Activated naive CD8-positive, alpha-beta T cell treated with anti-CD3 and anti-CD28 coated beads, Interleukin-2, amount 50 U/mL, for 16 hours (primary cell): ENCODE data around the gene IL11RA.

Experiments
- DNase-seq: peaks from one replicate; pipeline ENCODE4 v3.0.0-alpha.2; 2020; ENCODE audit warnings: low read depth, low spot score

Gene IL11RA

DNA sequence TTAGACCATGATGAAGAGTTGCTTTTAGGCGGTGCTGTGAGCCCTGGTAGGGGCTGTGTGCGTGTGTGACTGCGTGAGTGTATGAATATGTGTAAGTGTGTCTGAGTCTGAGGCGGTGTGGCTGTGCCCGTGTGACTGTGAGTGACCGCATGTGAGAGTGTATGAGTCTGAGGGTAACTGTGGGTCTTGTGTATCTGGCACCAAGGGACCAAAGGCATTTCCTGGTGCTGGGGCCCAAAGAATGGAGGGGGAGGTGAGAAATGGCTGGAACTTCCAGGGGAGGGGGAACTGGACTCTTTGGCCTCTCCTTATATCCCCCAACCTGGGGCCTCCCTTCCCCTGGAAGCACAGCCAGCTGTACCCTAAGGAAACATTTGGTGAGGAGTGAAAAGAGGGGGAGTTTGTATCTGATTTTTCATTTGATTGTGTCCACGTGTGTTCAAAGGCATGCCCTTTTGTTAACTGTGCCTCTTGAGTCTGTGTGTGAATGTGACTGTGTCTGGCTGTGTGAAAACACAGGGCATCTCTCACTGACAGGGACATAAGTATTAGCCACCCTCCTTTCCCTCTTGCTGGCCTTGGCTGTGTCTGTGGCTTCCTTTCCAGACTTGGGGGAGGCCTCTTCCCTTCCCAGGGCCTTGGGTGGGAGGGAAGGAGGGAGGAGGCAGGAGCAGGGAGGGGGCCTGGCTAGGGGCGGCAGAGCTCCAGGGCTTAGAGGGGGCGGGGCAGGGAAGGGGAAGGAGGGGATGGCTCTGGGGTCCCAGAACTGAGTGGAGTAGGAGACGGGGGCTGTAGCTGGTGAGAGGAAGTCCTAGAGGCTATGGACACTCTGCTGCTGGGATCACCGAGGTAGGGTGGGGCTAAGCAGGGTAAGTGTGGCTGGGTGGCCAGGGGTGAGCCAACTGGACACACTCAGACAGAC, 1.4 kb downstream of the IL11RA start:
- no peak for DNase-seq

DNA sequence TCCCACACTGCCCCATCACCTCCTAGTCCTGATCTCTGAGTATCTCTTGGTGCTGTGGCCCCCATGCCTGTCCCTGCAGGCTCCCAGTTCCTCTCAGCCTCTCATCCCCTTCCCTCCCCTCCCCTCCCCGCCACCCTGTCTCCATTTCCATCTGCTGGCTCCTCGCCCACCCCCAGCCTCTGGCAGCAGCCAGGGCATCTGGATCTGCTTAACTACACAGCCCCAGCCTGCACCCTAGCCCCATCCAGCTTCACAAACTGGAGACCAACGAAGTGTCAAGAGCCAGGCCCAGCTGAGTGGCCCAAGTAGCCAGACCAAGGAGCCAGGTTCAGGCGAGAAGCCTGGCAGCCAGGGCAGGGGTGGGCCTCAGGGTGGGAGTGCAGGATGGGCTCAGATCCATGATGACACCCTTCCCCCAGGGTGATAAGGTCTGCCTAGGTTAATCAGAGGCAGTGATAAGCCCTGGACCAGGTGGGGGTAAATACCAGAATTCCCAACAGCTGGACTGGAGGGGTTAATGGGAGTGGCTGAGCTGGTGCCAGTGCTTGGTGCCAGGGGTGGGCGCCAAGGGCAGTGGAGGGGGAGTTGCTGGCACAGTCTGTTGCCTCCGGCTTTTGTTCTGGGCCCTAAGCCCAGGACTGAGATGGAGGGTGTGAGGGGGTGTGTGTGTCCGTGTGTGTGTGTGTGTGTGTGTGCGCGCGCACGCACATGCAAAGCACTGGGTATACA, 2.5 kb downstream of the IL11RA start:
- DNase-seq, result no peak

DNA sequence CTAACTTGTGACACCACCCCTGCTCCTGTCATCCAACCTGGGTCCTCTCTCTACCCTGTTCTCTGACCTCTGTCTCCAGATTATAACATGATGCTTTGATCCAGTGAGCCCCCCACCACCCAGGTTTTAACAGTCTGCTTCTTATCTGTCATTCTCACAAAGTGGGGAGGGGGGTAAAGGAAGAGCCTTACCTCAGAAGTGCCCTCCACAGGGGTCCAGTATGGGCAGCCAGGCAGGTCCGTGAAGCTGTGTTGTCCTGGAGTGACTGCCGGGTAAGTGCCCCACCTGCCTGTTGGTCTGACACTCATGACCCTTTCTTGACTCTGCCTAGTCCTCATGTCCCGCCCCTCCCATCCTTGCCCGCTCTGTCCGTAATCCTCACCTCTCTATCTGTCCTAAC, 3.4 kb downstream of the IL11RA start:
- DNase-seq, result no peak

DNA sequence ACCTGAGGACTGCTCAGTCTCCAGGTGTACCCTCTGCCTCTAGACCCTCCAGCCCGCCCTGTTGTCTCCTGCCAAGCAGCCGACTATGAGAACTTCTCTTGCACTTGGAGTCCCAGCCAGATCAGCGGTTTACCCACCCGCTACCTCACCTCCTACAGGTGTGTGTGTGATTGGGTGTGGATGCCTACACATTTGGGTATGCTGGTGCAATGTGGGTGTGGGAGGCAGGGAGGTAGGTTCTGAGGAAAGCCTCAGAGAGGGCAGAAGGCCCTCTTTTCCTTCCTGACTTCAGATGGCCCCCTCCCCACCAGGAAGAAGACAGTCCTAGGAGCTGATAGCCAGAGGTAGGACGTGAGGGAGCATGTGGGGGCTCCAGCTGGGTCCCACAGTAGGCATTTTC, 5.0 kb downstream of the IL11RA start:
- no peak for DNase-seq

DNA sequence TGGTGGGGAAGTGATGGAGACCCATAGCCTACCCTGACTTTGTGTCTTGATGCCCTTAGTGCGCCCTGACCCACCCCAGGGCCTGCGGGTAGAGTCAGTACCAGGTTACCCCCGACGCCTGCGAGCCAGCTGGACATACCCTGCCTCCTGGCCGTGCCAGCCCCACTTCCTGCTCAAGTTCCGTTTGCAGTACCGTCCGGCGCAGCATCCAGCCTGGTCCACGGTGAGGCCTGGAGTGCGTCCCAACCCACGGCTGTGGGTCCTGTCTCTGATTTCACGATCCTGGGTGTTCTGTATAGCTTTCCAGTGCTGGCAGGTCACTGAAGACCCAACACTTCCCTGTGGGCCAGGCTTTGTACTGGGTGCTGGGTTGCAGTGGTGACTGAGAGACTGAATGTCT, 6.5 kb downstream of the IL11RA start:
- DNase-seq, result no peak

DNA sequence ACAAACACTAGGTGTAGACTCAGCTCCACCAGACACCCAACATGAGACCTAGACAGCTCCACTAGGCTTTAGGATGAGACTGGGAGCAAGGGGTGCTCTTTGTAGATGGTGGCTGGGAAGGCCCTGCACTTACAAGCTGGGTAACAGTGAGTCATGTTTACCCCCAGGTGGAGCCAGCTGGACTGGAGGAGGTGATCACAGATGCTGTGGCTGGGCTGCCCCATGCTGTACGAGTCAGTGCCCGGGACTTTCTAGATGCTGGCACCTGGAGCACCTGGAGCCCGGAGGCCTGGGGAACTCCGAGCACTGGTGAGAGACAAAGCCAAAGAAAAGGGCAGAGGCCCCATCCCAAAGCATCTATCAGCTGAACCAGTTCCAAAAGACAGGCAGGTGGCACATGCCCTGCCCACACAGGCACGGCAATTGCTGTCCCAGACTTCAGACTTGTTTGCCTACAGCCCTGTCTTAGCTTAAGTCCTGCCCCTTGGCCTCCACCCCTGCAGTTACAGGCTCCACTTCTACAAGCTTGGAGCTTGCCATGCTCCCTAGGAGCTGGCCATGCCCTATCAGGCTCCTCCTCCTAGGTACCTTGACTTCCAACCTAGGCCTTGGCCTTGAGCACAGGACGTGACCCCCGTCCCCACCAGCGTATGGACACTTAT, 7.7 kb downstream of the IL11RA start:
- no peak for DNase-seq

DNA sequence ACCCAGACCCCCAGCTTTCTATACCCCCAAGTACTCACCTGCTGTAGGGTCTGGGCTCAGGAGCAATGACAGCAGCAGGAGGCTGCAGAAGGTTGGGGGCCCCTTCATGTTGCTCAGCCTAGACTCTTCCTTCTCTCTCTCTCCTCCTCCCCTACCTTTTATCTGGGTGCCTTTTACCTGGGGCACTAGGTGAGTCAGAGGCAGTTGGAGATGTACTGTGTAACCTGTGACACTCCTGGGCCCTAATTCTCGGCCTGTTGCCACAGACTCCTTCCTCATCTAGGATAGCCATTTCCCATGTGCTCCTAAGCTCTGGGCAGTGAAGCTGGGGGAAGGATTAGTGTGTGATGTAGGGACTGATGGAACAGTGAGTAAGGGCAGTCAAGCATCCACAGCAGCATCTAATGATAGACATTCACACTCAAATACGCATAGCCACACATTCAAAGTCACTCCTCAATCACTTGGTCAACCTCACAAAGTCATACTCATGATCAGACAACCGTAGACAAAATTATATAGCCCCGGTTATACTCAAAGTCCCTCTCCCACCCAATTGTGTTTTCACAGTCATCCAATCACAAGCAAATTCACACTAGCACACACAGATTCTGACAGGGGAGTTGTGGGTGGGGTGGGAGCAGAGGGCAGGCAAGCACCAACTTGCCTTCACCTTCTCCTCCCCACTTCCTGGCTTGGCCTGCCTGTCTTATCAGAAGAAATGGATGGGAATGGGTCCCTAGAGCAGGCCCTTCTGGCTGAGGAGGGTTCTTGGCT, 10.7 kb downstream of the IL11RA start, which contains the start of gene CCL27:
Gene CCL27, minus strand, starts transcription at position 132 of the 777 bp plus-strand sequence. Its CDS starts 24 bp downstream, at position 108.
- no peak for DNase-seq

DNA sequence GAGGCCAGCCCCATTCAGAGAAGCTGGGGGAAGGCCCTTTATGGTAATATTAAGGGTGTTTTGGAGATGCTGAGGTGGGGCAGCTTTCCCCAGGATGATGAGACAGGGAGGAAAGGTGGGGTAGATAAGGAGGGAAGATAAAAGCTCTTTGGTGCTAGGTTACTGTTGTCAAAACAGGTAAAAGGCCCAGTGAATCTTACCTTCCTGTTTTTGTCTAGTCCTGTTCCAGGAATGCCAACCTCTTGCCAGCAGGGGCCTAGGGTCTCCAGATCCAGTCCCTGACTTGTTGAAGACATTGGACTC, 11.3 kb downstream of the IL11RA start:
- no peak for DNase-seq

DNA sequence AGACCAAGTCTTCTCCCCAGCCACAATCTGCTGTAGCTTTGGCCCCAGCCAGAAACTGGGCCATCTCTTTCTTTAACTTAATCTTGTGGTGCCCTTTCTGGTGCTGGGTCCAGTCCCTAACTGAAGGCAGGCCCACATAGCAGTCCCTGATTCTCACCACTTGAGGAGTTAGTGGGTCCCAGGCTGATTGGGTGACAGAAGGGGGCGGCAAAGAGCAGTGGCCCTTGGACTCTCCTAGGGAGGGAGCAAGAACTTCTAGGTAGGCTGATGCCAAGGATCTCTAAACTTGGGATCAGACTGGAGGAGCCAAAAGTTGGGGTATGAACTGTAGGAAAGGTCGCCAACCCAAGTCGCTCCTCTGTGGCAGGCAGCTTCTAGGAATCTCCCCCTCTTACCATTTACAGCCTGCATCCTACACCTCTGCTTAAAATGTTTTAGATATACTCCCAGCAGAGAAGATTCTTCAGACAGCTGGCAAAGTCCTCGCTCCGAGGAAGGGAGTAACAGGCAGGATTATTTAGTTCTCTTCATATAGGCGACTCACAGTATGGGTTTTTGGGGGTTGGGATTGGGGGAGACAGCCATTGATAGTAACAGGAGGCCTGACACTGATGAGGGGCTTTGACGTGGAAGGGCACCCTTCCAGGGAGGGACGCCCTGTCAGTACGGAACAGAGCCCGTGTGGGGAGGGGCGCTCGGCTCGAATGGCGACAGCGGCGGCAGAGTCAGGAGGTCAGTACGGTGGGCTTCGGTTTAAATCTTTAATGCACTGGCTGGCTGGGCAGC, 12.5 kb downstream of the IL11RA start:
- DNase-seq, result no peak

DNA sequence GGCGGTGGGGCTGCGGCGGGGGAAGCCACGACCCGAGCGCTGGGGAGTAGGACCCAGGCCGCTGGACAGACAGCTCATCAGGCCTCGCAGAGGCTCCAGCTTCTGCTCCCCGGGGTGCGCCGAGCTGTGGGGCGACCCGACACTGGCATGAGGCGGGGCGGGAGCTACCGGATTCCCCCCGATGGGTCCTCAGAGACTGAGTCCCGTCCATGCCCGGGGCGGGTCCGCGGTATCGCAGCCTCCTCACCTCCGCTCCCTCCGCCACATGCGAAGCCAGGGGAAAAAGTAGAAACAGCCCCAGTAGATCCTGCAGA, 13.0 kb downstream of the IL11RA start:
- no peak for DNase-seq

DNA sequence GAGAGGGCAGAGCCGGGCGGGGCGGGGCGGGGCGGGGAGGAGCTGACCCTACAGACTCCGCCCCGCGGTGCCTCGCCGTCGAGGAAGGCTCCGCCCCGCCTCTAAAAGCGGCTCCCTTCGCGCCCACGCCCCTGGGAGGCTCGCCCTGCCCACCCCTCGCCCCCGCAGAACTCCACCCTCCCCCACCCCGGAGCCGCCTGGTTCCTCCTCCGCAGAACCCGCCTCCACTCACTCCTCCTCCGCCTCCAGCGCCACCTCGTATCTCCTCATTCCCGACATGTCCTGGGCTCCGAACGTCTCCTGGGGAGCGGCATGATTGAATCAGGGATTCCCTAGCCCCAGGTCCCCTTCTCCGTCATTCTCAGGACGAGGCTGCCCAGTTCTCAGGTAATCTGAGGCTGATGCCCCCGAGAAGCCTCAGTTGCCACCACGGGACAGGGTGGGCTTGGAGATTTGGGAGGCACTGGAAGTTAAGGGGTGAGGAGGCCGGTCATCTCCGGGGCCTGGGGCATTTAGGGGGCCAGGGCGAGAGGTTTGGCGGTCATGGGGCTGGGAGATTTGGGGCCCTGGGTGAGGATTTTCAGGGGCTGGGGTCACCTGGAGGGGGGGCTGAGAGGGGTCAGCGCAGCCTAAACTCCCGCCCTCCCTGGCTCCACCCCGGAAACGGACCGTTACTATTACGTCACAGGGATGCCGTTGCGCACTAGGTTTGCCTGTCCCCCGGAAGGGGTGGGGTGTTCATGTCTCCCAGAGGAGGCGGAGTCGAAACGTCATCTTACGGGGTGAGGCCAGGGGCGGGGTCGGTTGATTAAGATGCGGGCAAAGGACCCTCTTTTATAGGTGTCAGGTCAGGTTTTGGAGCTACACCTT, 13.6 kb downstream of the IL11RA start:
- peak; percentile 61 for DNase-seq

DNA sequence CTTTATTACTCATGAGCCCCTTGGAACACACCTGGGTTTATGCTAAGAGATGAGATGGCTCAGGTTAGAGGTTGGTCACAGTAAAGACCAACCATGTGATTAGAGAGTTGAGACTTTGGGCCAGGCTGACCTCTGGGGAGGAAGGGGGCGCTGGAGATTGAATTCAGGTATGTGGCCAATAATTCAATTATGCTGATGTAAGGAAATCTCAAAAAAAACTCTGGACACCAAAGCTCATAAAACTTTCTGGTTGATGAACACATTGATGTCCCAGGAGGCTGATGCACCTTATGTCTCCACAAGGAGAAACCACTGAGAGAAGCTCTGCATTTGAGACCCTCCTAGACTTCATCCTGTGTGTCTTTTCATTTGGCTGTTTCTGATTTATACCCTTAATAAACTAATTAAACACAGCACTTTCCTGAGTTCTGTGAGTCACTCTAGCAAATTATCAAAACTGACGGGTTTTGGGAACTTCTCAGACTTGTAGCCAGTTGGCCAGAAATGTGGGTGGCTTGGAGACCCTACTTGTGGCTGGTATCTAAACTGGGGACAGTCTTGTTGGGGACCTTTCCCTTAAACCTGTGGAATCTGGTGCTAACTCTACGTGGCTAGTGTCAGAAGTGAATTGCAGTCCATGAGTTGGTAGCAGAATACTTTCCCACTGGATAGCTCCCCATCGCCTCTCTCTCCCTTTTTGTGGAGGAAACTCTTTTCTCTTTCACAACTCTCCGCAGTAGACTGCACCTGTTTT, 18.0 kb downstream of the IL11RA start:
- DNase-seq, result no peak

DNA sequence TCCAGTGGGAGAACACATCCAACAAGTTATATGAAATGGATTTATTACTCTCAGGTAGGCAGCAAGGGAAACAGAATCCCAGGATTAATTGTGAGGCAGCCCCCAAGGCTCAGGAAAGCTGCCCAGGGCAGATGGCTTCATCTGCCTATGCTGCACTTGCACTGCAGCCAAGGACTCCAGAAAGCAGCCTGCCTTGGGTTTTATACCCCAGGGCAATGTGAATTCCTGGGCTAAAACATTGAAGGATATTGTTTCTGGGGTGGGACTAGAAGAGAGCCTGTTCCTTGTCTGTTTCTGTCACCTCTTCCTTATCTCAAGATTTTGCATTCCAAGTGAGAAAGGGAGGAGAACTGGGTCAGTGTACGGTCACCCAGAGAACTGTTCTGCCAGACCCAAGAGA, 19.3 kb downstream of the IL11RA start:
- DNase-seq, result no peak

DNA sequence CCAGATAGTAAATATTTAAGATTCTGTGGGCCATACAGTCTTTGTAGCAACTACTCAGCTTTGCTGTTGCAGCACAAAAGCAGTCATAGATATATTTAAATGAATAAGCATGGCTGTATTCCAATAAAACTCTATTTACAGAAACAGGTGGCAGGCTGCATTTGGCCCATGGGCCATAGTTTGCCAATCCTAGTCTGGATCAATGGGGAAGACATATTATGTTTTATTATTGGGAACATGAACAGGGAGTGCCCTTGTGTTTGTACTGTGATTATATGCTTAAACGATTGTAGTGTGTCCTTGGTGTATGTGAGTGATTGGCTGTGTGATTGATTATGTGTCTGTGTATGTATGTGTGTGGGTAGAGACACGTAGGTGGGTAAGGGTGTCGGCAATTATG, 22.5 kb downstream of the IL11RA start:
- no peak for DNase-seq

DNA sequence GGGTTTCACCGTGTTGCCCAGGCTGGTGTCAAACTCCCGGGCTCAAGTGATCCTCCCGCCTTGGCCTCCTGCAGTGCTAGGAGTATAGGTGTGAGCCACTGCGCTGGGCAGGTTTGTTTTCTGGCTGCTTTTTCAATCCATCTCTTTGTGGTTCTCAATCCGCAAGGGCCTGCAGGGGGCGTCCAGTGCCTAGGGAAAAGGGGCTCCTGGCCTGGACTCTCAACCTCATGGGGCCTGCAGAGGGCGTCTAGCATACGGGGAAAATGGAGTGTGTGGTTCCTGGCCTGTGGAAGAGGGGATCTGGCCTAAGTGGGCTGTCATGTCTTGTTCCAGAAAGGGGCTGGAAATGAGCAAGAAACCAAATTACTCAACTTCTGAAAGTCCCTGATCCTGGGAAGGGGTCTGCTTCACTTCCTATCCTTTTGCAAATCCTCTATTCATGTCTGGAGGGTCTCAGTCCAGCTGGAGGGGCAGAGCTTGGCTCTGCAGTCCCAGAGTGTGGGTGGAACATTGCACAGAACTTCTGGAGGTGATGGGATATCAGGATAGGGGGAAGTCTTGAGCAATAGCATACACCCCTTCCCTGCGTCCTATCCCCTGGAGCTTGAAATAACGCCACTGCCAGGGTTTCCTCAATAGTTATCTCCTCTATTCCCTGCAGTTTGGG, 23.2 kb downstream of the IL11RA start:
- DNase-seq, result peak; percentile 32

DNA sequence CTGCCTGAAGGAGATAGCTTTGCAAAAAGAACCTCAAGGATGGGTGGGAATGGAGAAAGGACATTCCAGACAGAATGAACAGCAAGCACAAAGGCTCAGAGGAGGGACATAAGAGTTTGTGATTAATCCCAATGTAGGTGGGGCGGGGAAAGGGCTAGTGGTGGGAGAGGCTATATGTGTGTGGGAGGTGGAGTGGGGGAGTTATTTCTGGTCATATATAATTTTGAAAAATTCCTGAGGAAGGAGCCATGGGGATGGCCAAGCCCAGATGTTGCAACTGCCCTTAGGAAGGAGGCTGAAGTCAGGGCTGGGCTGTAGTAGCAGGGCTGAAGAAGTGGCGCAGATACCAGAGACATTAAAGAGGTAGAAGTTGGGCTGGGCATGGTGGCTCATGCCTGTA, 23.9 kb downstream of the IL11RA start:
- no peak for DNase-seq

DNA sequence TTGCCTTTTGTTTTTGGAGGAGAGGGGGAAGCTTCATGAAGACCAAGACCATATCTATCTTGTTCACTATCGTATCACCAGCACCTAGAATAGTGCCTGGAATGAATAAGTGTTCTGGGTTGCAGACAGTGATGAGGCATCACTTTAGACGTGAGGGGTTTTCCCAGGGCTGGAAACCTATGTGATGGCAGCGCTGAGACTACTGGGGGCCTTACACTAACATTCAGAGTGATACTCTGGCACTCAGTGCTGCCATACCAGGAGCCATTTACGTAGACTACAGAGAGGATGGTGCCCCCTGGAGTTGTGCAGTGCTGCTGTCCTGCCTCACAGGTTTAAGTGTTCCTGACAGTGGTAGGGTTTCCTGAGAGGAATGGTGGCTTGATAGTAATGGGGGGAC, 32.2 kb downstream of the IL11RA start:
- no peak for DNase-seq

DNA sequence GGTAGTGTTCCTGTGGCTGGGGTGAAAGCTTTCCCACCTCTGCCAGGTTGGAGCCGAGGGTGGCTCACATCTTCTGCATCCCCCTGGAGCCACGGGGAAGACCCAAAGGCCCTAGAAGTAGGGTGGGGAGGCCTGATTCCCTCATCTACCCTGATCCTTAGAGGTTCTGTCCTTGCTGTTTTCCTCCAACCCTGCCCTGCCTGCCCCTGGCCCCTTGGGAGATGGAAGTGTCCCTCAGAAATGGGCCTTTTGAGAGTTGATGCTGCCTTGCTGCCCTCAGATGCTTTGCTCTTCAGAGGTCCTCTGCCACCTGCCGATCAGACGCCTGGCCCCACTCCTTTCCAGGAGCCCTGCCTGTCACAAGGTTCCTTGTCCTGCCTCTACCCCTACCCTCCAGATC, 32.8 kb downstream of the IL11RA start:
- DNase-seq, result no peak

DNA sequence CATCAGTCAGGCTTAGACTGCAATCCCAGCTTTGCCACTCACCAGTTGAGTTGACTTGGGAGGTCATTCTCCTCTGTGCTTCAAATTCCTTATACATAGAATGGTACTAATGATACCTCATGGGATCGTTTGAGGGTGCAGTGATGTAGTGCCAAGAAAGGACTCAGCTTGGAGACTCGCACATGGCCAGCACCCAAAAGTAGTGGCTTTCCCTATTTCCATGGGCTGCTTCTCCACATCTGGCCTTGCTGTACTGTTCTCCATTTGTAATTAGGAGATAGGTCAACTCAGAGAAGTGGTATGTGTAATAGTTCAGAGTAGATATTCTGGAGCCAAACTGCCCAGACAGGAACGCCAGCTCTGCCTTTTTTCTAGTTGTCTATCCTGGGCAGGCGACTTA, 33.6 kb downstream of the IL11RA start:
- no peak for DNase-seq
